Naive thymus-derived CD8-positive, alpha-beta T cell (primary cell): Measurements from ENCODE around the gene PSMC4. TPM values are rescaled to one million over a fixed set of nuclear protein-coding genes. Genes with fewer than 3 reads are reported as not detected.

Experiments
- ATAC-seq, 2 donors: fragments of 150-1000 bp; cut with Tn5 transposase in 1 of 2; sonication (Bioruptor Pico), chemical (Tn5 transposase) in 1 of 2; 1 replicate in 1 of 2; 2 replicates in 1 of 2; pipeline ENCODE4 v1.10.0; 2021; ENCODE audit warnings: mild to moderate bottlenecking in 2 of 2, moderate library complexity in 2 of 2
- POLR2A ChIA-PET: fragments of 350-600 bp; sonication (Branson Sonifier 250); formaldehyde crosslinking; loops from one replicate; lab custom pipeline; 2021; ENCODE audit warnings: antibody characterized with exemption; lab: Charles Lee
- DNase-seq, 10 donors: peaks; one replicate each; pipeline versions ENCODE4 v3.0.0 to v3.0.0-alpha.2; 2020 to 2022
- H3K27ac Mint-ChIP-seq, 10 donors: one replicate each; pipeline ENCODE4 v1.8.0; 2020 to 2022; ENCODE audit warnings: mild to moderate bottlenecking in 10 of 10, mixed read lengths in 10 of 10, moderate library complexity in 4 of 10, inconsistent platforms in 1 of 10
- H3K27me3 Mint-ChIP-seq, 5 donors: one replicate each; pipeline ENCODE4 v1.8.0; 2021 to 2022; ENCODE audit warnings: mixed read lengths in 5 of 5
- H3K36me3 Mint-ChIP-seq, 3 donors: one replicate each; pipeline ENCODE4 v1.8.0; 2020 to 2022; ENCODE audit warnings: mixed read lengths in 3 of 3, mild to moderate bottlenecking in 2 of 3, inconsistent platforms in 1 of 3
- H3K4me1 Mint-ChIP-seq, 4 donors: one replicate each; pipeline ENCODE4 v1.8.0; 2021 to 2022; ENCODE audit warnings: mixed read lengths in 4 of 4
- H3K4me3 Mint-ChIP-seq, 10 donors: one replicate each; pipeline ENCODE4 v1.8.0; 2020 to 2022; ENCODE audit warnings: mild to moderate bottlenecking in 10 of 10, mixed read lengths in 10 of 10, moderate library complexity in 6 of 10, inconsistent platforms in 1 of 10
- H3K9me3 Mint-ChIP-seq, 9 donors: one replicate each; pipeline ENCODE4 v1.8.0; 2020 to 2022; ENCODE audit warnings: mixed read lengths in 9 of 9, mild to moderate bottlenecking in 3 of 9, inconsistent platforms in 1 of 9, moderate library complexity in 1 of 9
- polyA plus RNA-seq, 3 donors: library from polyadenylated mRNA; unstranded; fragments of 300-500 nt; fragmentation: Illumina TruSeq; gene quantifications; one replicate each; pipeline ENCODE4 v1.2.3, GENCODE V29; 2021
- total RNA-seq, 8 experiments: library from RNA in 2 of 8; stranded (reverse) in 2 of 8; gene quantifications; one replicate each; pipeline ENCODE4 v1.2.3 and lab custom pipeline; 2021 to 2026

PSMC4 gene
- total and polyA plus RNA-seq, 5 experiments from 2014 or later: 38.7 to 80.4 (median 71.3) TPM

DNA sequence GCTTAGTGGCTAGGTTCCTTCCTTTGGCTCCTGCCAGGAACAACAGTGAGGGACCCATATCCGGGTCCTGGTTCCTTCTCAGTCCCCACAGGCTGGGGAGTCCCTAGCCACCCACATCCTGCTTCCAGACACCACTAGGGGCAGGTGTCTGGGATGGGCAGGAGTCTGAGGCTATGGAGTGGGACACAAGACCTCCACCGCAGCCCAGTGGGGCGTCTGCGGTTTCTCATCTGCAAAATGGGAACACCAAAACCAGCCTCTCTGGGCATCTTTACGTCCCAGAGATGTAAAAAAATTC is 35.7 kb upstream of the PSMC4 start:
- H3K4me3 Mint-ChIP-seq: peak overlapping the region in 2 of 10 donors; percentile 55 to 63
- peaks cover 3 to 12% (median 10%) of the 10 kb centered on the region in 9 donors for H3K9me3 Mint-ChIP-seq
- no peaks in the 10 kb centered on the region for H3K27me3 Mint-ChIP-seq
- POLR2A ChIA-PET: interaction anchor here (0.6 to 4.0 kb wide), 6 partner anchors 11 to 64 kb away, joined by 3 to 44 read pairs (median 8); partner anchors contain the start of gene PSMC4
- peaks cover 39 to 75% (median 74%) of the 10 kb centered on the region in 4 donors for H3K4me1 Mint-ChIP-seq
- ATAC-seq (no peak), DNase-seq (no peak)
- H3K27ac Mint-ChIP-seq: peak overlapping the region; percentile 52 to 97 (median 90)
- peaks cover 1 to 12% (median 2%) of the 10 kb centered on the region in 3 donors for H3K36me3 Mint-ChIP-seq

GRCh38 chr19:39936020-39936419 is 34.9 kb upstream of the PSMC4 start:
- H3K4me3 Mint-ChIP-seq: peak overlapping the region in 8 of 10 donors; percentile 21 to 63 (median 54)

GRCh38 chr19:39936622-39937021 is 34.3 kb upstream of the PSMC4 start:
- DNase-seq (no peak), ATAC-seq (no peak)
- H3K27me3 Mint-ChIP-seq: no peaks in the 10 kb centered on the region
- peaks cover 47 to 81% (median 80%) of the 10 kb centered on the region in 4 donors for H3K4me1 Mint-ChIP-seq
- H3K9me3 Mint-ChIP-seq: peaks cover 3 to 20% (median 18%) of the 10 kb centered on the region in 9 donors
- peaks cover 4 to 8% (median 8%) of the 10 kb centered on the region in 3 donors for H3K36me3 Mint-ChIP-seq
- POLR2A ChIA-PET: interaction anchor here (0.7 to 4.0 kb wide), 7 partner anchors 11 to 33 kb away, joined by 3 to 44 read pairs (median 7); partner anchors contain the start of gene PSMC4
- H3K27ac Mint-ChIP-seq: peak overlapping the region; percentile 49 to 97 (median 89)
- peak overlapping the region in 9 of 10 donors; percentile 21 to 80 (median 58) for H3K4me3 Mint-ChIP-seq

More at GRCh38 chr19:39936020-39936419, 34.9 kb upstream of the PSMC4 start:
- no peaks in the 10 kb centered on the region for H3K27me3 Mint-ChIP-seq
- POLR2A ChIA-PET: interaction anchor here (0.7 to 4.0 kb wide), 8 partner anchors 11 to 34 kb away, joined by 3 to 44 read pairs (median 6); partner anchors contain the start of gene PSMC4
- no peak for DNase-seq
- H3K27ac Mint-ChIP-seq: peak overlapping the region; percentile 56 to 97 (median 87)
- peaks cover 4 to 8% (median 8%) of the 10 kb centered on the region in 3 donors for H3K36me3 Mint-ChIP-seq
- H3K9me3 Mint-ChIP-seq: peaks cover 3 to 18% (median 17%) of the 10 kb centered on the region in 9 donors
- no peak for ATAC-seq
- peaks cover 42 to 79% (median 78%) of the 10 kb centered on the region in 4 donors for H3K4me1 Mint-ChIP-seq

DNA sequence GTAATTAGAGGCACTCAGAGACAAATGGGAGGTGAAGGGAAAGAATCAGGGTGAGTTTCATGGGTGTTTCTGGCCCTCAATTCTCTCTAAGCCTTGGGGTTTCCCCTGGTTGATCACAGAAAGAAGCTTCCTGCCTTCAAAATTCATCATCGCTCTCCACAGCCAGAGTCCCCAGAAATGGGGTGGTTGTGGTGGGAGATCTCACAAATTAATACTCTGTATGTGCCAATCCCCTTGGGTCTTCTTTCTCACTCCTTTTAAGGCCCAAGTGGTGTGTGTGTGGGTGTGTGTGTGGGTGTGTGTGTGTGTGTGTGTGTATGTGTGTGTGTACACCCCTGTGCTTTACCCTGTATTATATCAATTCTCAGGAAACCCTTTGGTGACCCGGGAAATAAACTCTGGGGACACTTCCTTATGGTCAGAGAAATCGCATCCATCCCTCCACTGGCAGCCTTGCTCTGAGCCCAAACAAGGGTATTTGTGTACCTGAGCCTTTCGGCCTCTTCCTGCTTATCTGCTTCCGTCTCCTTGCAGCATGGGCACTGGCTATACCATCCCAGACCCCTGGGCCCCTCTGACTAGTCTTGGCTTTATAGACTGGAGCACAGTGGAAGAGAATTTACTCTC is 33.8 kb upstream of the PSMC4 start:
- ATAC-seq (peak; percentile 58 to 67), DNase-seq (peak in 8 of 10 donors; percentile 14 to 55 (median 48))
- peak overlapping the region; percentile 49 to 97 (median 88) for H3K27ac Mint-ChIP-seq
- H3K36me3 Mint-ChIP-seq: peaks cover 4 to 8% (median 8%) of the 10 kb centered on the region in 3 donors
- peaks cover 51 to 83% (median 80%) of the 10 kb centered on the region in 4 donors for H3K4me1 Mint-ChIP-seq
- H3K9me3 Mint-ChIP-seq: peaks cover 3 to 20% (median 18%) of the 10 kb centered on the region in 9 donors
- H3K27me3 Mint-ChIP-seq: no peaks in the 10 kb centered on the region
- peak overlapping the region in 9 of 10 donors; percentile 30 to 80 (median 58) for H3K4me3 Mint-ChIP-seq
- POLR2A ChIA-PET: interaction anchor here (0.6 to 4.0 kb wide), 7 partner anchors 10 to 154 kb away, joined by 3 to 44 read pairs (median 6); partner anchors contain the start of genes PSMC4, ZNF546 and ZNF780A

- DNase-seq (no peak), ATAC-seq (no peak)
- no peaks in the 10 kb centered on the region for H3K27me3 Mint-ChIP-seq
- peak overlapping the region; percentile 27 to 97 (median 86) for H3K27ac Mint-ChIP-seq
- peaks cover 4 to 8% (median 5%) of the 10 kb centered on the region in 3 donors for H3K36me3 Mint-ChIP-seq
- peaks cover 54 to 86% (median 82%) of the 10 kb centered on the region in 4 donors for H3K4me1 Mint-ChIP-seq
- peaks cover 3 to 20% (median 18%) of the 10 kb centered on the region in 9 donors for H3K9me3 Mint-ChIP-seq
- POLR2A ChIA-PET: interaction anchor here (0.7 to 4.0 kb wide), 6 partner anchors 10 to 153 kb away, joined by 3 to 44 read pairs (median 5); partner anchors contain the start of genes PSMC4 and ZNF780A
- peak overlapping the region in 3 of 10 donors; percentile 34 to 67 (median 55) for H3K4me3 Mint-ChIP-seq
Observed at GRCh38 chr19:39937787-39938186, 33.2 kb upstream of the PSMC4 start.

DNA sequence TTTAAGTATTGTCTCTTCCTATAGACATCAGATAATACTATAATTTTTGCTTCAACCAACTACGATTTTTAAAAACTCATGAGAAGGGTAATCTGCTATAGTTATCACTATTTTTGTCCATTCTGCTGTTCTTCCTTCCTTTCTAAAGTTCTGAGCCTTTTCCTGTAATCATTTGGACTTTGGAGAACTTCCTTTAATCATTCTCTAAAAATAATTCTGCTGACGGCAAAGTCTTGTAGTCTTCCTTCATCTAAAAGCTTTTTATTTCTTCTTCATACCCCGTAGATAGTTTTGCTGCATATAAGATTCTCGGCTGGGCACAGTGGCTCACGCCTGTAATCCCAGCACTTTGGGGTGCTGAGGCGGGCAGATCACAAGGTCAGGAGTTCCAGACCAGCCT is 31.4 kb upstream of the PSMC4 start:
- DNase-seq: no peak
- POLR2A ChIA-PET: interaction anchor here (0.7 to 7.3 kb wide), 4 partner anchors 12 to 32 kb away, joined by 4 to 96 read pairs (median 6); partner anchors contain the start of gene PSMC4
- no peak for ATAC-seq
- Mint-ChIP-seq H3K9me3 (peaks cover 3 to 20% (median 18%) of the 10 kb centered on the region in 9 donors), H3K4me1 (peaks cover 56 to 92% (median 85%) of the 10 kb centered on the region in 4 donors), H3K27ac (peak overlapping the region in 8 of 10 donors; percentile 24 to 95 (median 62)), H3K36me3 (peaks cover 4 to 8% (median 4%) of the 10 kb centered on the region in 3 donors), H3K4me3 (peak overlapping the region in 4 of 10 donors; percentile 7 to 22 (median 14)), H3K27me3 (no peaks in the 10 kb centered on the region)

GRCh38 chr19:39940221-39940833 is 30.6 kb upstream of the PSMC4 start:
- DNase-seq: no peak
- Mint-ChIP-seq H3K9me3 (peaks cover 3 to 20% (median 18%) of the 10 kb centered on the region in 9 donors), H3K27me3 (no peaks in the 10 kb centered on the region), H3K4me1 (peaks cover 53 to 92% (median 84%) of the 10 kb centered on the region in 4 donors), H3K36me3 (peaks cover 4 to 8% (median 4%) of the 10 kb centered on the region in 3 donors), H3K4me3 (peak overlapping the region in 7 of 10 donors; percentile 73 to 88 (median 83)), H3K27ac (peak overlapping the region; percentile 83 to 95 (median 91))
- POLR2A ChIA-PET: interaction anchor here (1.3 to 7.3 kb wide), 4 partner anchors 11 to 57 kb away, joined by 4 to 96 read pairs (median 8); partner anchors contain the start of genes PSMC4 and ZNF546
- ATAC-seq: no peak

DNA sequence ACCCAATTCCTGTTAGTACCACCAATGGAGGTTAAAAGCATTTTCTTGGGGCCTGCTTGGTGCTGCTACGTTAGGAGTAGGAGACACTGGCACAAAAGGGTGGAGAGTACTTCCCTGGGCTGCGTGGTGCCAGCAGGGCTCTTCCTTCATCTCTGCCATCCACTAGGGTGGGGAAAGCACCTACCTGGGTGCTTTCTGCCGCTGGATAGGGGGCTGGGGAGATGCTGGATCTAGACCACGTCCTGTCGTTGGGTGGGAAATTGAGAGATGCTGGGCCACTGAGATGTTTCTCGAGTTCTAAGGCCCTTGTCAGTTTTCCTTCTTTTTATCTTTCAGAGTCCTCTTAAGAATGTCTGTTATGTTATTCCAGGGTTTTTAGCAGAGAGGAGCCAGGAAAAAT is 29.8 kb upstream of the PSMC4 start:
- H3K9me3 Mint-ChIP-seq: peaks cover 3 to 20% (median 18%) of the 10 kb centered on the region in 9 donors

DNA sequence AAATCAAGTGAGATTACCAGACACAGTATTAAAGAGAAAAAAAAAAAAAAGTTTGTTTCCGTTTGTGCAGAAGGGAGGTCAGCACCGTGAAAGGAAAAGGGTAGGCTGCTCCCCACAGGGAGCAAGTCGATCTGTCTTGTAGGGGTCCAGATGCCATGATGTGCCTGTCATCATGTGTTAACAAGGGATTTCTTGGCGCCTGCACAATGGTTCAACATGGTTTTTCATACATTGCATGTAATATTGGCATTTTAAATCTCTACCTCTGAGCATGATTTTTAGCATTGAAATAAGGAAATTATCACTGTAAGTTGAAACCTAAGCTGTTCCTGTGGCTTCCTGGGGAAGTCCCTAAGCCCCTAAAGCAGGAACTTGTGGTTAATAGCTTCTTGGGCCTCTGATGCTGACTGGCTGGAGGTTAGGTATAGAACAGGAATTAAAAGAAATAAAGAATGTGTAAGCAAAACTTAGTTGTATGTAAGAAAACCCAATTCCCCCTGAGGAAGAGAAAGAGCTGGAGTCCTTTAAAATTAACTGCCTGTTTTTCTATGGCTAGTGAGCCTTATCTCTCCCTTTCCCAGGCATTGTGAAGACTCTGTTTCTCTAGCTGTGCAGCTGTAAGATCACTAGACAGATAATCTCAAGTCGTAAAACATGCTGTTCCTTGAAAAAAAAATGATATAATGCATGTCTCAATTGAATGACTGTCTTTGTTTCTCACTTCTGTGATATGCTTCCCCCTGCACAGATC is 29.2 kb upstream of the PSMC4 start:
- Mint-ChIP-seq H3K4me3 (peak overlapping the region; percentile 66 to 88 (median 82)), H3K9me3 (peaks cover 3 to 20% (median 18%) of the 10 kb centered on the region in 9 donors), H3K4me1 (peaks cover 48 to 90% (median 77%) of the 10 kb centered on the region in 4 donors), H3K27ac (peak overlapping the region; percentile 83 to 95 (median 91)), H3K27me3 (no peaks in the 10 kb centered on the region), H3K36me3 (peaks cover 7 to 8% (median 7%) of the 10 kb centered on the region in 3 donors)
- ATAC-seq (peak; percentile 80 to 85), DNase-seq (peak in 9 of 10 donors; percentile 50 to 84 (median 62))
- POLR2A ChIA-PET: interaction anchor here (0.6 to 7.3 kb wide), 15 partner anchors 9 to 277 kb away, joined by 3 to 96 read pairs (median 5); partner anchors contain the start of genes PSMC4, TTC9B and ZNF546

More for the DNA sequence above, 29.8 kb upstream of the PSMC4 start:
- POLR2A ChIA-PET: interaction anchor here (1.0 to 7.3 kb wide), 11 partner anchors 10 to 56 kb away, joined by 3 to 96 read pairs (median 8); partner anchors contain the start of genes PSMC4 and ZNF546
- peak overlapping the region; percentile 66 to 88 (median 82) for H3K4me3 Mint-ChIP-seq
- peaks cover 4 to 8% (median 4%) of the 10 kb centered on the region in 3 donors for H3K36me3 Mint-ChIP-seq
- H3K4me1 Mint-ChIP-seq: peaks cover 48 to 91% (median 79%) of the 10 kb centered on the region in 4 donors
- DNase-seq (peak in 2 of 10 donors; percentile 26 to 37), ATAC-seq (peak; percentile 18 to 31)
- peak overlapping the region; percentile 83 to 95 (median 91) for H3K27ac Mint-ChIP-seq
- no peaks in the 10 kb centered on the region for H3K27me3 Mint-ChIP-seq

DNA sequence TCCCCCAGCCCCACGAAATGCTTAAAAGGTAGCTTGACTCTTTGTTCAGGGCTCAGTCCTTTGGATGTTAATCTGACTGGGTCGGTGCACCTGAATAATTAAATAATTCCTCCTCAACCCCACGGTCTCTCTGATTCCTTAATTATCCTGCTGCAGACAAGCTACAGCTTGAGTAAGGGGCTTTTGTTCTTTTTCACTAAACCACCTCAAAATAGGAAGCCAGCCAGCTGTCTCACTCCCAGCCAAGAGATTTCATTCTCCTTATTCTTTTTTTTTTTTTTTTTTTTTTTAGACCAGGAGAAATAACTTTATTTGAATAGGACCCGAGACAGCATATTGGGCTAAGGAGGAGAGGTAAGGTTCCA is 28.6 kb upstream of the PSMC4 start:
- DNase-seq (no peak), ATAC-seq (no peak)
- Mint-ChIP-seq H3K4me1 (peaks cover 46 to 88% (median 76%) of the 10 kb centered on the region in 4 donors), H3K27me3 (no peaks in the 10 kb centered on the region), H3K36me3 (peaks cover 8 to 9% (median 9%) of the 10 kb centered on the region in 3 donors), H3K4me3 (peak overlapping the region; percentile 66 to 88 (median 82)), H3K9me3 (peaks cover 3 to 20% (median 18%) of the 10 kb centered on the region in 9 donors), H3K27ac (peak overlapping the region; percentile 83 to 95 (median 91))
- POLR2A ChIA-PET: interaction anchor here (0.6 to 7.3 kb wide), 16 partner anchors 9 to 276 kb away, joined by 3 to 96 read pairs (median 5); partner anchors contain the start of genes PSMC4, TTC9B and ZNF546

GRCh38 chr19:39943586-39943985 is 27.4 kb upstream of the PSMC4 start:
- POLR2A ChIA-PET: interaction anchor here (0.7 to 7.3 kb wide), 6 partner anchors 8 to 33 kb away, joined by 3 to 96 read pairs (median 15); partner anchors contain the start of gene PSMC4
- Mint-ChIP-seq H3K9me3 (peaks cover 3 to 20% (median 18%) of the 10 kb centered on the region in 9 donors), H3K27ac (peak overlapping the region in 9 of 10 donors; percentile 45 to 93 (median 77)), H3K4me1 (peaks cover 44 to 88% (median 79%) of the 10 kb centered on the region in 4 donors), H3K36me3 (peaks cover 14 to 21% (median 18%) of the 10 kb centered on the region in 3 donors), H3K27me3 (no peaks in the 10 kb centered on the region), H3K4me3 (peak overlapping the region in 8 of 10 donors; percentile 19 to 88 (median 56))
- DNase-seq (no peak), ATAC-seq (no peak)
